Measurements from ENCODE around the gene LCNL1.
A peak's percentile ranks its signal among the peaks of the same experiment; 100 is the strongest.

Gene LCNL1

DNA sequence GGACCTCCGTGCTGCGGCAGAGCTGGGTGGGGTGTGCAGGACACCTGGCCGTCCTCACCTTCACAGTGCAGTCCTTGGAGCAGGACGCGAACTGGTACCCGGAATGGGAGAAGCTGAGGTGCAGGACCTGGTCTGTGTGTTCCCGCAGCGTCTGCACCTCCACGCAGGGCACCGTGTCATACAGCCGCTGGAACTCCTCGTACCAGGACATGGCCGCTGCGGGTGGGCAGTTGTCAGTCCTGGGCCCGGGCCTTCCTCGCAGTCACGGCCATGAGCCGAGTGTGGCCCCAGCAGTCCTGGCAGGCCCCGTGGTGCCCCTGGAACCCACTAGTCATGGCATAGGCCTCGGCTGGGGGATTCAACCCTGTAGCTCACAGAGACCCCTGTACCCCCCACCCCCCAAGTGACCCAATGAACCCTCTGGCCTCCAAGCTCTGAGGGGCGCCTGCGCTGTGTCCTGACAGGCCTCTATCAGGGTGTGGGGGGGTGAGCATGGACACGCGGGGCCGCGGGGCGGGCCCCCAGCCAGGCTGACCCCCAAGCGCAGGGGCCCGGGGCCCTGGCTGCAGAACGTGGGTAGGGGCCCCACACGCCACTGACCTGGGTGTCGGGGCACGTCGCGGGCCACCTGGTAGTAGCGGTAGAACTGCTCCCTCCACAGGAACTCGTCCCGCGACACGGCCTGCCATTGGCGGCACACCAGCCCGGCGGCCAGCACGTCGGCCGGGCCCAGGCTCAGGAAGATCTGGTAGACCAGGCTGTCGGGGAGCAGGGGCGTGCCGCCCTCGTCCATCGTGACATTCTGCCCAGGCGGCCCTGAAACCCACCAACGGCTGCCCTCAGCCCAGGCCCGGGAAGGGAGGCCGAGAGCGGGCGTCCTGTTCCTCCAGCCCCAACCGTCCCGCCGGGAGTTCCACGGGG, 39.2 kb upstream of the LCNL1 start:
- H3K4me3 Mint-ChIP-seq: peak overlapping the region; percentile 82
- peak; percentile 63 for DNase-seq
- H3K4me1 Mint-ChIP-seq: peaks cover 21% of the 10 kb centered on the region
- peak overlapping the region; percentile 85 for H3K27ac Mint-ChIP-seq
- peaks cover 21% of the 10 kb centered on the region for H3K36me3 Mint-ChIP-seq
- no peaks in the 10 kb centered on the region for H3K9me3 Mint-ChIP-seq
- CTCF ChIA-PET: interaction anchor here (0.9 to 1.2 kb wide), 3 partner anchors 86 to 99 kb away, joined by 3 read pairs; no protein-coding TSS in a partner anchor
- H3K27me3 Mint-ChIP-seq: no peaks in the 10 kb centered on the region

DNA sequence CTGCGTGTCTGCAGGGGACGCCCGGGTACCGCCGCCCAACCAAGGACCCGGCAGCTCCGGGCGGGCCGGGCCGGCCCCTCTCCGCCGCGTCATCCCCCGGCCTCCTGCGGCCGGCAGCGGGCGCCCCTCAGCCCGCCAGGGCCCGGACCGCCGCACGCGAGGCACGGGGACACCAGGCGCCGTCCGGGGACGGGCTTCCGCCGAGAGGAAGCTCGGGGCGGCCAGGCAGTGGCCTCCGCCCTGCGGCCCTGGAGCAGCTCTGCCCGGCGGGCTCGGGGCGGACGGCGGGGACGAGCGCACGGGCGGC, 38.6 kb upstream of the LCNL1 start:
- Mint-ChIP-seq H3K9me3 (no peaks in the 10 kb centered on the region), H3K27ac (peak overlapping the region; percentile 85), H3K36me3 (peaks cover 16% of the 10 kb centered on the region), H3K27me3 (no peaks in the 10 kb centered on the region), H3K4me3 (peak overlapping the region; percentile 82), H3K4me1 (peaks cover 24% of the 10 kb centered on the region)
- CTCF ChIA-PET: interaction anchor here (0.9 to 1.2 kb wide), 3 partner anchors 85 to 100 kb away, joined by 3 read pairs; no protein-coding TSS in a partner anchor
- DNase-seq: no peak

DNA sequence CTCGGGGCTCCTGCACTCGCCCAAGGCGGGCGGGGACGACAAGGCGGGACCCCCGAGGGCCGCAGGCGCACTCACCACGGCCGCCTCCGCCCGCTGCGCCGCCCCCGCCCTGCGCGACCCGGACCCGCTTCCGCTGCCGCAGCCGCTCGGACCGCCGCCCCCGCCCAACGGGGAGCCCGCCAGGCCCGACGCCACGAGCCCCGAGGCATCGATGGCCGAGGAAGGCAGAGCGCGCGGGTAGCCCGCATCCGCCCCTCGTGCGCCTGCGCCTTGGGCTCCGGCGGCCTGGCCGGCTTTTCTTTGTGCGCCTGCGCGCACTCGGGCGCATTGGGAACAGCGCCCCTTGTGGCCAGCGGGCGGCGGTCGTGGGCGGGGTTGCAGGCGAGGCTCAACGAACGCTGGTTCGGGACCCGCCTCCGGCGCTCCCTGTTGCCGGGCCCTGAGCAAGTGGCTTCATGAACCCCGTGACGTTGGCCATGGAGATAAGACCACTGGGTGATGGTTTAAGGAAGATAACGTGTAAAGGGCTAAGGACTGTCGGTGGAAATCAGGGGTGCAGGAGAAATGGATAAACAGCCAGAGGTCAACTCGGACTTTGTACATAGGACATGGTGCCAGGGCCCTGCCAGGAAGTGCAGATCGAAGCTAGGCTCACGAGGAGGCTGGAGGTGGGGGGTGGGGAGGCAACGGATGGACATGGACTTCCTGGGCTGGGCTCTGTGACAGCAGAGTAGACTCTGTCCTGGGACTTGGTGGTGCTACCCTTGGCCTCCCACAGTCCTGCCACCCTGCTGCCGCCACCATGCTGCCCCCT, 38.1 kb upstream of the LCNL1 start, which contains the start of the genes C8G and FBXW5:
Gene C8G (plus strand): TSS at position 725 of the 814 bp plus-strand sequence. CDS start 78 bp downstream, at position 803.
Gene FBXW5 (minus strand): TSS at position 220 of the 814 bp plus-strand sequence. CDS start 655 bp downstream, outside the sequence.
- peak within 1 kb of the TSS; percentile 90 for H3K27ac Mint-ChIP-seq
- peak; percentile 94 for DNase-seq
- CTCF ChIA-PET: interaction anchor here (0.9 to 1.2 kb wide), 4 partner anchors 85 to 100 kb away, joined by 3 to 5 read pairs (median 3); no protein-coding TSS in a partner anchor
- peaks cover 26% of the 10 kb centered on the region for H3K4me1 Mint-ChIP-seq
- H3K27me3 Mint-ChIP-seq: no peaks in the 10 kb centered on the region
- peak within 1 kb of the TSS; percentile 82 for H3K4me3 Mint-ChIP-seq
- no peaks in the 10 kb centered on the region for H3K9me3 Mint-ChIP-seq
- H3K36me3 Mint-ChIP-seq: peaks cover 10% of the 10 kb centered on the region

DNA sequence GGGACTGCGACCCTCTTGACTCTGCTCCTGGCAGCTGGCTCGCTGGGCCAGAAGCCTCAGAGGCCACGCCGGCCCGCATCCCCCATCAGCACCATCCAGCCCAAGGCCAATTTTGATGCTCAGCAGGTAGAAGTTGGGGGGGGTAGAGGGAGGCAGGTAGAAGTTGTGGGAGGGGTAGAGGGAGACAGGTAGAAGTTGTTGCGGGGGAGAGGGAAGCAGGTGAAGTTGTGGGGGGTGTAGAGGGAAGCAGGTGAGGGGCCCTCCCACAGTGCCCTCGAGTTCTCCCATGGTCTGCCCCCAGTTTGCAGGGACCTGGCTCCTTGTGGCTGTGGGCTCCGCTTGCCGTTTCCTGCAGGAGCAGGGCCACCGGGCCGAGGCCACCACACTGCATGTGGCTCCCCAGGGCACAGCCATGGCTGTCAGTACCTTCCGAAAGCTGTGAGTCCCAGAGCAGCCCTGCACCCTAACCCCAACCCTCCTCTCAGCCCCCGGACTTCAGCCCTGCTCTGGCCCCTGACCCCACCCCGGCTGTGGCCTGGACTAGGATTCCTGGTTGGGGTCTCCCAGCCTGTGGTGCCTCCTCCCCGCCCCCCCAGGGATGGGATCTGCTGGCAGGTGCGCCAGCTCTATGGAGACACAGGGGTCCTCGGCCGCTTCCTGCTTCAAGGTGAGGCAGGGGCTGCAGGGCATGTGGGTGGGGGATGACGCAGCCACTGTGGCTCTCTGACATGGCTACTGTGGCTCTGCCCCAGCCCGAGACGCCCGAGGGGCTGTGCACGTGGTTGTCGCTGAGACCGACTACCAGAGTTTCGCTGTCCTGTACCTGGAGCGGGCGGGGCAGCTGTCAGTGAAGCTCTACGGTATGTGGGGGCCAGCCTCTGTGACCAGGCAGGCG, 37.2 kb upstream of the LCNL1 start:
- Mint-ChIP-seq H3K27me3 (no peaks in the 10 kb centered on the region), H3K9me3 (no peaks in the 10 kb centered on the region), H3K4me1 (peaks cover 31% of the 10 kb centered on the region), H3K27ac (peak overlapping the region; percentile 90), H3K4me3 (peak overlapping the region; percentile 59), H3K36me3 (peaks cover 10% of the 10 kb centered on the region)
- CTCF ChIA-PET: interaction anchor here (1.2 to 1.6 kb wide), 2 partner anchors 89 to 153 kb away, joined by 4 to 5 read pairs; no protein-coding TSS in a partner anchor
- no peak for DNase-seq

DNA sequence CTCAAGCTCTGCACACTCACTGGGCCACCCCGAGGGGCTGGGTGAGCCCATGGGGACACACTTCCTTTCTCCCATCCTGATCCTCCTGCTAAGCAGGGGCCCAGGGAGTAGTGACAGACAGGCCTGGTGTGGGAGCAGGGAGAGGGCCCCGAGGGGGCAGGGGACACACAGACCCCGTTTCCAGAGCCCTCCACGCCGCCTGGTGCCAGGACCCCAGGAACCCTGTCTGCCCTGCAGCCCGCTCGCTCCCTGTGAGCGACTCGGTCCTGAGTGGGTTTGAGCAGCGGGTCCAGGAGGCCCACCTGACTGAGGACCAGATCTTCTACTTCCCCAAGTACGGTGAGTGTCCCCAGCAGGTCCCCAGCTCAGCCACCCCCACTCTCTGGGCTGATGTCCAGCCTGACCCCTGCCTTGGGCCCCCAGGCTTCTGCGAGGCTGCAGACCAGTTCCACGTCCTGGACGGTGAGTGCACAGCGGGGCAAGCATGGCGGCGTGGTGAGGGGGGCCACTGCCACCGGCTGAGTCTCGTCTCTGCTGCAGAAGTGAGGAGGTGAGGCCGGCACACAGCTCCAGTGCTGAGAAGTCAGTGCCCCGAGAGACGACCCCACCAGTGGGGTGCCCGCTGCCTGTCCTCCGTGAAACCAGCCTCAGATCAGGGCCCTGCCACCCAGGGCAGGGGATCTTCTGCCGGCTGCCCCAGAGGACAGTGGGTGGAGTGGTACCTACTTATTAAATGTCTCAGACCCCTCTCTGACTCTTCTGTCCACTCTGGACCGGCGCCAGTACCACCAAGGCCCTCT, 36.4 kb upstream of the LCNL1 start:
- peaks cover 32% of the 10 kb centered on the region for H3K4me1 Mint-ChIP-seq
- H3K27ac Mint-ChIP-seq: no peak overlapping the region
- no peaks in the 10 kb centered on the region for H3K27me3 Mint-ChIP-seq
- DNase-seq: no peak
- CTCF ChIA-PET: interaction anchor here (1.6 to 2.5 kb wide), 3 partner anchors 88 to 154 kb away, joined by 4 to 39 read pairs (median 6); partner anchors contain the start of gene AJM1
- no peak overlapping the region for H3K4me3 Mint-ChIP-seq
- H3K36me3 Mint-ChIP-seq: peaks cover 5% of the 10 kb centered on the region
- no peaks in the 10 kb centered on the region for H3K9me3 Mint-ChIP-seq

DNA sequence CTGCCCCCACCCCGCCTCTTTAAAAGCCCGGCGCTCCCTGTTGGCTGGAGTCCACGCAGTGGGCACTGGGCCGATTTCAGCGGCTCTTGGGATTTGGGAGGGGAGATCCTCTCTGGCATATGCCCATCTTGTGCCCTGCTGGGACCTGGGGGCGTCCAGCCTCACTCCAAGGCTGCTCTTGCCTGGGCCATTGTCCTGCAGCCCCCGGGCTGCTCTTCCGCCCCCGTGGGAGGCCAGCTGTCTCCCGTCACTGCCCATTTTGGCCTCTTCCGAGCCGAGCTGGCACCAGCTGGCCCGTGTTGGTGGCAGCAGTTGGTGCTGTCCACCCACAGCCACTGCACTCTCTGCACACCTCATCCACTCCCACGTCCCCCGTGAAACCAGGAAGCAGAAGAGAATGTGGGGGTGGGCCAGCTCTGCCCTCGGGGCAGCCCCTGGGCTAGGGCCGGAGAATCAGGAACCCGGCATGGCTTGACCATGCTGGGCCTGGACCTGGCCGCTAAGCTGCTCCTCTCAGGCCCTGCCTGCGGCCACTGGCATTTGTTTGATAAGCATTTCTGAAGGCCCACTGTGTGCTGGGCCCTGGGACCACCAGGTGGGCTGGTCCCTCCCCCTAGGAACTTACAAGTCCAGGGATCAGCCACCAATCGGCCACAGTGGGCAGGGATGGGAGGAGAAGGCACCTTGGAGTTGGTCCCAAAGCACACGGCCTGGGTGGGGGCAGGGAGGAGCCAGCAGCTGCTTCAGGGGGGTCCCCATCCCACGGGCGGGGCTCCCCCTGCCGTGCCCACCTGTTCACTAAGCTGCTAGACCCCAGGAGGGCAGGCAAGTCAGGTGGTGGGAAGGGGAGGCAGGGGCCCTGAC, 35.5 kb upstream of the LCNL1 start:
- Mint-ChIP-seq H3K27ac (no peak overlapping the region), H3K4me1 (peaks cover 30% of the 10 kb centered on the region), H3K9me3 (no peaks in the 10 kb centered on the region), H3K27me3 (no peaks in the 10 kb centered on the region), H3K36me3 (no peaks in the 10 kb centered on the region), H3K4me3 (no peak overlapping the region)
- DNase-seq: no peak
- CTCF ChIA-PET: interaction anchor here (1.1 to 2.5 kb wide), 12 partner anchors 28 to 161 kb away, joined by 3 to 39 read pairs (median 4); partner anchors contain the start of gene AJM1

DNA sequence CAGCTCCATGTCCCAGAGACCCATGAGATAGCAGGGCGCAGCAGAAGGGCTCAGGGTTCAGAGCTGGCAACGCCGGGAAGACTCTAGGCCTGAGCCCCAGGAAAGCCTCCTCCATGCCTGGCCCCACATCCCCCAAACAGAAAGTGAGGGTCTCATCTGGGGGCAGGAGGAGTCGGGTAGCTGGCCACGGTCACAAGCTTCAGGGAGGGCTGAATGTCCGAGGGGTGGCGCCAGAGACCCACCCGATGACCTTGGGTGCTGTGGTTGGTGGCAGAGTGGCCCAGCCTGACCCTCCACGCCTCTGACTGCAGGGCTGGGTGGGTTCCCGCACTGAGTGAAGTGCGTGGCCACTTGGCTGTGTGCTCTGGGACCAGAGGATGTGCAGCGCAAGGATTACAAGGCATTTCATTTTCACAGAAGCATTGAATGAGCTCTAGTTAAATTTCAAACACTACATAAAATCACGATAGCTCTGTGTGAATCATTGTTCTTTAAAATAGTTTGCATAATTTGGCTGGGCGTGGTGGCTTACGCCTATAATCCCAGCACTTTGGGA, 34.8 kb upstream of the LCNL1 start:
- CTCF ChIA-PET: interaction anchor here (0.7 to 2.5 kb wide), 13 partner anchors 27 to 162 kb away, joined by 3 to 39 read pairs (median 4); partner anchors contain the start of genes AJM1 and FUT7
- peak overlapping the region; percentile 84 for H3K4me3 Mint-ChIP-seq
- no peaks in the 10 kb centered on the region for H3K27me3 Mint-ChIP-seq
- H3K4me1 Mint-ChIP-seq: peaks cover 25% of the 10 kb centered on the region
- peak overlapping the region; percentile 45 for H3K27ac Mint-ChIP-seq
- DNase-seq: no peak
- no peaks in the 10 kb centered on the region for H3K36me3 Mint-ChIP-seq
- H3K9me3 Mint-ChIP-seq: no peaks in the 10 kb centered on the region

DNA sequence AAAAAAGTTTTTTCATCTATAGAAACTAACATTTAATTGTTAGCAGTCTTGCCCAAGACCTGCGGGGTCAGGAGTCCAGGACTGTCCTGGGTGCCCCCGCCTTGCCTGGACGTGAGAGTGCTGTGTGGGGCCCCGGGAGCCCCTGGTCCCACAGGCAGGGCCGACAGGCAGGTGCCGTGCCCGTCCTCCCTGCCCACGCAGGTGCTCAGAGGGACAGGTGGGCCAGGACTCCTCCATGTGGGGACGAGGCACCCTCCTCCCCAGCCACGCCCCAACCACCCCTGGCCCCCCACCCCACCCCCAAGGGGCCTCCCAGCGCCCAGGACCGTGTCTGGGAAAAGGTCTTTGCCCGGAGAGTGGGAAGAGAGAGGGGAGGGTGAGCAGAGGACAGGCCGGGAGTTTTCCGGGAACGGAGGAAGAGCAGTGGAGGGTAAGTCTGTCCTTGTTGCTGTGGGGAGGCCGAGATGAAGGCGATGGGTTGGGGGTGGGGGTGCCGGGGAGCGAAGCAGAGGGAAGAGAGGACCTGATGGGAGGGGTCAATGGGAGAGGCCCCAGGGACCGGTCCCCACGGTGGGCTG, 33.5 kb upstream of the LCNL1 start:
- H3K27ac Mint-ChIP-seq: peak overlapping the region; percentile 75
- peak overlapping the region; percentile 84 for H3K4me3 Mint-ChIP-seq
- no peaks in the 10 kb centered on the region for H3K36me3 Mint-ChIP-seq
- DNase-seq: no peak
- peaks cover 22% of the 10 kb centered on the region for H3K4me1 Mint-ChIP-seq
- H3K9me3 Mint-ChIP-seq: no peaks in the 10 kb centered on the region
- CTCF ChIA-PET: interaction anchor here (2.5 kb wide), 1 partner anchor 85 kb away, joined by 39 read pairs; no protein-coding TSS in a partner anchor
- no peaks in the 10 kb centered on the region for H3K27me3 Mint-ChIP-seq

DNA sequence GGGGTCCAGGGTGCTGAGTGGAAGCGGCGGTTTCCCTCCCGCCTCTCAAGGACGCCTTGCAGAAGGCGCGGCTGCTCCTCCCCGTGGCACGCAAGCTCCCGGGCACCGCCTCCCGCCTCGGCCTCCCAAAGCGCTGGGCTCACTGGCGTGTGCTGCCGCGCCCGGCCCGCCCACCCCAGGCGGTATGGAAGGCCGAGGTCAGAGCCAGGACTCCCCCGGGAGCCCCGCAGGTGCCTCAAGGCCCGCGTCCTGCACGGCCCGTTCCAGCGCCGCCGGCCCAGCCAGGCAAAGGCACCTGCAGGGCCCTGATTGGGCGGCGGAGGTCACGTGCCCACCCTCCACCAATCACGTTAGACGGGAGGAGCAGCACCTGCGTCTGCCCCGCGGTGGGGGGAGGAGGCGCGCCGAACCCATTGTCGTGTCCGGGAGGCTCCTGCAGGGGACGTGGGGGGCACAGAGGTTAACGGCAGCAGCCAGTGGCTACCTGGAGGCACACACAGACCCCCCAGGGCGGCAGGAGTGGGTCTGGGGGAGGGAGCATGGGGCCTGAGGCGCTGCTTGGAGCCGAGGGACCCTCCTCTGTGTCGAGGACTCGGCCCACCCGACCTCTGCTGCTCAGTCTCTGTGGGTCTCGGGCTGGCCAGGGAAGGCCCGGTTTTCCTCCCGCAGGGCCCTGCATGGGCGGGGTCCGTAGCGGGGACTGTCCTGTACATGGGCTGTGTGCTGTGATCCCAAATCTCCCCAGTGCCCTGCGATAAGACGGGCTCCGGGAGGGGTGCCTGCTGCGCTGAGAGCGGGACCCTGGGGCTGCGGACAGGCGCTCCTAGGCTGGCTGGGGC, 32.8 kb upstream of the LCNL1 start:
- Mint-ChIP-seq H3K9me3 (no peaks in the 10 kb centered on the region), H3K4me1 (peaks cover 18% of the 10 kb centered on the region), H3K36me3 (no peaks in the 10 kb centered on the region), H3K27me3 (peaks cover 5% of the 10 kb centered on the region), H3K4me3 (peak overlapping the region; percentile 84), H3K27ac (peak overlapping the region; percentile 85)
- CTCF ChIA-PET: interaction anchor here (1.1 kb wide), 1 partner anchor 19 kb away, joined by 3 read pairs; no protein-coding TSS in a partner anchor
- peak; percentile 99 for DNase-seq

DNA sequence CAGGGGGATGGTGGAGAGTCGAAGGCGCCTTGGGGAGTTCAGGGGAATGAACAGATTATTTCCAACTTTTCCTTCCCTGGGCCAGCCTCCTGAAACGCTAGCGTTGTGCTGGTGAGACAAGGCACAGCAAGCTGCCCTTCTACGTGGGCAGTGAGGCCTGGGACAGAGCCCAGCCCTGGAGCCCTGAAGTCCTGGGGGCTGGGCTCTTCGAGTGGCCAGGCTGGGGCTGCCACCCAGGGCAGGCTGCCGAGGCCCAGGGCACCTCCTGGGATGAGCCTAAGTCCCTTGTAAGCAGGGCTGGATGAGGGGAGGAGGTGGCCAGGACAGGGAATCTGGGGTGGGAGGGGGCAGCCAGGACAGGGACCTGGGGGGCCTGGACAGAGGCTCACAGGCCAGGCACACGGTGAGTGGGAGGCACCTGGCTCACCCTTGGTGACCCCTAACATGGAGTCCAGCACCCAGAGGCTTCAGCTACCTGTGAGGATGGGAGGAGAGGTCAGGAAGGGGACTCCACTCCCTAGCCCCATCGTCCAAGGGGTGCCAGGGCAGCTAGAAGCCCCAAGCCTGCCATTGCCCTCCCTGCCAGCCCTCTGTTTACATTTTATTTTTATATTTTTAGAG, 32.0 kb upstream of the LCNL1 start:
- Mint-ChIP-seq H3K9me3 (no peaks in the 10 kb centered on the region), H3K27me3 (peaks cover 10% of the 10 kb centered on the region), H3K36me3 (no peaks in the 10 kb centered on the region), H3K4me3 (peak overlapping the region; percentile 82), H3K27ac (peak overlapping the region; percentile 85), H3K4me1 (peaks cover 16% of the 10 kb centered on the region)
- DNase-seq: no peak
- CTCF ChIA-PET: interaction anchor here (0.8 to 1.4 kb wide), 3 partner anchors 18 to 84 kb away, joined by 3 to 5 read pairs (median 3); no protein-coding TSS in a partner anchor
